CD14-positive monocyte (primary cell): ENCODE measurements around the gene CARMIL1. TPM values are rescaled to one million over a fixed set of nuclear protein-coding genes. Genes with fewer than 3 reads are reported as not detected.

Experiments used
- DNase-seq, 3 donors: peaks; one replicate each; pipeline ENCODE4 v3.0.0-alpha.2; 2011 to 2022
- H2AFZ ChIP-seq: 2 replicates; pipeline ENCODE4 v1.6.0; 2012; ENCODE audit warnings: mild to moderate bottlenecking, low read depth, low read length, inconsistent platforms; ENCODE audit not compliant: insufficient read depth, poor library complexity, severe bottlenecking
- H3K27ac ChIP-seq, 2 donors: 1 replicate in 1 of 2; 2 replicates in 1 of 2; pipeline ENCODE4 v1.5.1; 2012 to 2013; ENCODE audit warnings: low read length in 2 of 2, control low read depth in 1 of 2, inconsistent platforms in 1 of 2, low read depth in 1 of 2, mild to moderate bottlenecking in 1 of 2
- H3K27me3 ChIP-seq, 2 donors: one replicate each; pipeline versions ENCODE4 v1.6.0 to v1.6.1; 2011 to 2013; ENCODE audit warnings: low read length in 2 of 2; ENCODE audit not compliant: control insufficient read depth in 2 of 2, insufficient read depth in 2 of 2
- H3K36me3 ChIP-seq, 2 donors: replicated peaks in 1 of 2; 1 replicate in 1 of 2; 2 replicates in 1 of 2; pipeline versions ENCODE4 v1.5.1 to v1.6.1; 2012 to 2013; ENCODE audit warnings: low read length in 2 of 2, control low read depth in 1 of 2, inconsistent platforms in 1 of 2, mild to moderate bottlenecking in 1 of 2; ENCODE audit not compliant: insufficient read depth in 2 of 2, control insufficient read depth in 1 of 2
- H3K4me1 ChIP-seq, 2 donors: 1 replicate in 1 of 2; 2 replicates in 1 of 2; pipeline versions ENCODE4 v1.5.1 to v1.6.1; 2012 to 2013; ENCODE audit warnings: low read length in 2 of 2, control low read depth in 1 of 2, inconsistent platforms in 1 of 2, mild to moderate bottlenecking in 1 of 2, moderate library complexity in 1 of 2; ENCODE audit not compliant: insufficient read depth in 2 of 2, control insufficient read depth in 1 of 2
- H3K4me2 ChIP-seq: replicated peaks from 2 replicates; pipeline ENCODE3; 2012; ENCODE audit warnings: low read length, moderate library complexity, mild to moderate bottlenecking; ENCODE audit not compliant: poor library complexity, severe bottlenecking; ENCODE audit errors: extremely low read depth
- H3K4me3 ChIP-seq, 3 experiments: fragments of 200-600 bp in 1 of 3; sonication (generic) in 1 of 3; replicated peaks in 1 of 3; 1 replicate in 2 of 3; 2 replicates in 1 of 3; pipeline ENCODE4 v1.5.1; 2011 to 2013; ENCODE audit warnings: low read length in 3 of 3, mild to moderate bottlenecking in 3 of 3, control low read depth in 2 of 3, low read depth in 2 of 3, inconsistent platforms in 1 of 3, moderate library complexity in 1 of 3
- H3K79me2 ChIP-seq: 2 replicates; pipeline ENCODE4 v1.6.0; 2012; ENCODE audit warnings: mild to moderate bottlenecking, control low read depth, inconsistent platforms, low read length, moderate library complexity; ENCODE audit not compliant: insufficient read depth
- H3K9ac ChIP-seq: 2 replicates; pipeline ENCODE4 v1.6.0; 2017; ENCODE audit warnings: low read length, mild to moderate bottlenecking; ENCODE audit not compliant: insufficient read depth, poor library complexity, severe bottlenecking
- H3K9me3 ChIP-seq, 2 donors: replicated peaks in 1 of 2; 1 replicate in 1 of 2; 2 replicates in 1 of 2; pipeline versions ENCODE4 v1.5.1 to v1.6.1; 2012 to 2013; ENCODE audit warnings: low read length in 2 of 2, control low read depth in 1 of 2; ENCODE audit not compliant: control insufficient read depth in 1 of 2, insufficient read depth in 1 of 2
- H4K20me1 ChIP-seq: 2 replicates; pipeline ENCODE4 v1.6.0; 2012; ENCODE audit warnings: mild to moderate bottlenecking, low read length, control low read depth, moderate library complexity; ENCODE audit not compliant: insufficient read depth
- H3K27ac Mint-ChIP-seq, 7 donors: one replicate each; pipeline ENCODE4 v1.8.0; 2020; ENCODE audit warnings: mild to moderate bottlenecking in 7 of 7, mixed read lengths in 7 of 7, moderate library complexity in 6 of 7, inconsistent platforms in 2 of 7
- H3K27me3 Mint-ChIP-seq, 3 donors: one replicate each; pipeline ENCODE4 v1.8.0; 2021 to 2022; ENCODE audit warnings: low read depth in 3 of 3, mild to moderate bottlenecking in 3 of 3, mixed read lengths in 3 of 3, moderate library complexity in 3 of 3, inconsistent platforms in 1 of 3
- H3K36me3 Mint-ChIP-seq, 2 donors: one replicate each; pipeline ENCODE4 v1.8.0; 2020; ENCODE audit warnings: mixed read lengths in 2 of 2, inconsistent platforms in 1 of 2, mild to moderate bottlenecking in 1 of 2
- H3K4me1 Mint-ChIP-seq: one replicate; pipeline ENCODE4 v1.8.0; 2020; ENCODE audit warnings: mild to moderate bottlenecking, mixed read lengths
- H3K4me3 Mint-ChIP-seq, 2 donors: one replicate each; pipeline ENCODE4 v1.8.0; 2020; ENCODE audit warnings: mild to moderate bottlenecking in 2 of 2, mixed read lengths in 2 of 2, moderate library complexity in 1 of 2
- H3K9me3 Mint-ChIP-seq, 7 donors: one replicate each; pipeline ENCODE4 v1.8.0; 2020 to 2022; ENCODE audit warnings: mixed read lengths in 7 of 7, mild to moderate bottlenecking in 6 of 7, moderate library complexity in 6 of 7, inconsistent platforms in 2 of 7
- WGBS: methylation state at CpG from one replicate; pipeline ENCODE4 v1.1.5; 2013; ENCODE audit warnings: missing lambda C conversion rate; ENCODE audit not compliant: insufficient coverage; 5-methylcytosine and 5-hydroxymethylcytosine counted together
- intact Hi-C, 2 donors: fragments of 100-400 bp; cut with micrococcal nuclease; formaldehyde crosslinking; loops; one replicate each; pipeline versions ENCODE4 v1.15.0 to v1.15.1; 2023
- polyA plus RNA-seq, 3 donors: library from polyadenylated mRNA; depleted of rRNA in 1 of 3; unstranded in 2 of 3; stranded (reverse) in 1 of 3; fragments of 300-500 nt in 2 of 3; fragments of >200 nt in 1 of 3; fragmentation: Illumina TruSeq in 2 of 3; gene quantifications; 1 replicate in 2 of 3; 2 replicates in 1 of 3; pipeline ENCODE4 v1.2.3, GENCODE V29; 2012 to 2021
- TF ChIP-seq, protein P1 (sequence below): fragments of 200-600 bp; IDR thresholded peaks from one replicate; pipeline ENCODE4 v1.8.0; 2022; ENCODE audit warnings: antibody characterized with exemption, mild to moderate bottlenecking

Gene CARMIL1
- polyA plus RNA-seq, 3 donors = 0.30 to 0.49 (median 0.41) TPM

DNA sequence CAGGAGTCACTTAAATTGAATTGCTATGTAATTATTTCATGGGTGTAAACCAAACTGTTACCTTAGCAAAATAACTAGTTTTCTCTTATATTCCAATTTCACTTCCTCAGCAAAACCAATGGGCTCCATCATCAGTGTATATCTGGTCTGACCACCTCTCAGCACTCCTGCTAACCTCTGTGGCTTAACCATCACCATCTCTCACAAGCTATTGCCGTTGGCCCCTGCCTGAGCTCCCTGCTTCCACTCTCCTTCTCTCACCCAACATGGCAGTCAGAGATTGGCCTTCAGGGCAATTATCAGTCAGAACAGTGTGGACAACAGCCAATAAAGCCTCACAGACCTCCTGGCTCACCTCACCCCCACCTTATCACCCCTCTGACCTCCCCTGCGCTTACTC, 124.0 kb downstream of the CARMIL1 start:
- no peaks in the 10 kb centered on the region for H3K9me3 Mint-ChIP-seq
- H3K79me2 ChIP-seq = no peaks in the 10 kb centered on the region
- H3K4me1 ChIP-seq = peaks cover 34 to 37% of the 10 kb centered on the region in 2 donors
- peaks cover 0 to 3% of the 10 kb centered on the region in 2 donors for H3K36me3 ChIP-seq
- intact Hi-C loops = loop anchor here in 1 of 2 donors (10.0 kb wide), 1 partner anchor 72 kb away; no protein-coding TSS in a partner anchor
- H3K4me3 Mint-ChIP-seq = no peak overlapping the region
- no peak overlapping the region for H2AFZ ChIP-seq
- no peak overlapping the region for H3K27ac ChIP-seq
- H3K4me1 Mint-ChIP-seq = no peaks in the 10 kb centered on the region
- H3K27me3 Mint-ChIP-seq = no peaks in the 10 kb centered on the region
- no peaks in the 10 kb centered on the region for H3K27me3 ChIP-seq
- no peak overlapping the region for H3K9ac ChIP-seq
- H4K20me1 ChIP-seq = peaks cover 9% of the 10 kb centered on the region
- TF ChIP-seq, protein P1, sequence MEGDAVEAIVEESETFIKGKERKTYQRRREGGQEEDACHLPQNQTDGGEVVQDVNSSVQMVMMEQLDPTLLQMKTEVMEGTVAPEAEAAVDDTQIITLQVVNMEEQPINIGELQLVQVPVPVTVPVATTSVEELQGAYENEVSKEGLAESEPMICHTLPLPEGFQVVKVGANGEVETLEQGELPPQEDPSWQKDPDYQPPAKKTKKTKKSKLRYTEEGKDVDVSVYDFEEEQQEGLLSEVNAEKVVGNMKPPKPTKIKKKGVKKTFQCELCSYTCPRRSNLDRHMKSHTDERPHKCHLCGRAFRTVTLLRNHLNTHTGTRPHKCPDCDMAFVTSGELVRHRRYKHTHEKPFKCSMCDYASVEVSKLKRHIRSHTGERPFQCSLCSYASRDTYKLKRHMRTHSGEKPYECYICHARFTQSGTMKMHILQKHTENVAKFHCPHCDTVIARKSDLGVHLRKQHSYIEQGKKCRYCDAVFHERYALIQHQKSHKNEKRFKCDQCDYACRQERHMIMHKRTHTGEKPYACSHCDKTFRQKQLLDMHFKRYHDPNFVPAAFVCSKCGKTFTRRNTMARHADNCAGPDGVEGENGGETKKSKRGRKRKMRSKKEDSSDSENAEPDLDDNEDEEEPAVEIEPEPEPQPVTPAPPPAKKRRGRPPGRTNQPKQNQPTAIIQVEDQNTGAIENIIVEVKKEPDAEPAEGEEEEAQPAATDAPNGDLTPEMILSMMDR = no peak
- no peaks in the 10 kb centered on the region for H3K9me3 ChIP-seq
- DNase-seq = no peak
- peaks cover 0 to 11% of the 10 kb centered on the region in 2 donors for H3K36me3 Mint-ChIP-seq
- peak overlapping the region in 1 of 7 donors; percentile 67 for H3K27ac Mint-ChIP-seq
- 96% methylated on average over 2 of the region's 2 CpGs for WGBS
- H3K4me2 ChIP-seq = no peak overlapping the region
- H3K4me3 ChIP-seq = no peak overlapping the region

DNA sequence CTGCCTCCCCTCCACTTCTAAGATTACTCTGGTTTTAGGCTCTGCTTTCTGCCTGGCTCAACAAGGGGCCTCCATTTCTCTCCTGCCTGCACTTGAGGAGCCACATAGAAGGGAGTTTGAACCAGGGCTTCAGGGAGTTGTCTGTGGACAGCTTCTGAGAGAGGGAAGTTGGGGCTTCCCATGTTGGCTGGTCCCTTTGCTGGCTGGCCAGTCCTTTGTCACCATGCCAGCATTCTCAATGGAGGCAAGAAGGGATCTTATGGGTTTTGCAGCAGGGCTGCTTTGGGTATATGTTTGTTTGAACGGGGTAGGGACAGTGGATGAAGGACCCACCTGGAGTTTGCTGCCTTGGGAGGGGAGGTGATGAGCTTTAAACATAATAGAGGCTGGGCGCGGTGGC, 124.9 kb downstream of the CARMIL1 start:
- H3K4me1 ChIP-seq = peaks cover 34 to 37% of the 10 kb centered on the region in 2 donors
- Mint-ChIP-seq H3K27me3 (no peaks in the 10 kb centered on the region), H3K9me3 (no peaks in the 10 kb centered on the region), H3K4me1 (no peaks in the 10 kb centered on the region), H3K27ac (peak overlapping the region in 3 of 7 donors; percentile 58 to 84 (median 77)), H3K4me3 (no peak overlapping the region), H3K36me3 (peaks cover 0 to 13% of the 10 kb centered on the region in 2 donors)
- no peaks in the 10 kb centered on the region for H3K79me2 ChIP-seq
- H2AFZ ChIP-seq = no peak overlapping the region
- no peaks in the 10 kb centered on the region for H3K9me3 ChIP-seq
- H3K27ac ChIP-seq = peak overlapping the region; percentile 42 to 48
- no peak overlapping the region for H3K9ac ChIP-seq
- intact Hi-C loops = loop anchor here in 1 of 2 donors (10.0 kb wide), 1 partner anchor 71 kb away; no protein-coding TSS in a partner anchor
- WGBS = no CpG with 5 or more reads among the region's 3 CpGs
- TF ChIP-seq, protein P1 = no peak
- H4K20me1 ChIP-seq = peaks cover 9% of the 10 kb centered on the region
- peak; percentile 18 to 47 (median 41) for DNase-seq
- peak overlapping the region; percentile 87 for H3K4me2 ChIP-seq
- H3K4me3 ChIP-seq = peak overlapping the region in 1 of 3 experiments; percentile 73
- peaks cover 0 to 3% of the 10 kb centered on the region in 2 donors for H3K36me3 ChIP-seq
- H3K27me3 ChIP-seq = no peaks in the 10 kb centered on the region
